Breast epithelium (tissue), 3 donors: ENCODE measurements around the gene ARL6IP1.

Experiments
- CTCF ChIP-seq, 3 donors: fragments of 450-650 bp; IDR thresholded peaks; one replicate each; pipeline ENCODE4 v1.5.1; 2016 to 2017; ENCODE audit warnings: antibody characterized with exemption in 3 of 3, mild to moderate bottlenecking in 3 of 3, moderate library complexity in 3 of 3
- POLR2AphosphoS5 ChIP-seq, 3 donors: sonication (generic); formaldehyde crosslinking; IDR thresholded peaks; one replicate each; pipeline ENCODE4 v1.6.1; 2017; ENCODE audit warnings: antibody characterized with exemption in 3 of 3

GRCh38 chr16:18799500-18799899 lies 1.8 kb downstream of the ARL6IP1 start:
- TF ChIP-seq CTCF (IDR thresholded peaks at IDR 0.05) (no peak), POLR2AphosphoS5 (IDR thresholded peaks at IDR 0.05) (no peak)
